ENCODE results near the gene GAS7. TPM values are rescaled to one million over a fixed set of nuclear protein-coding genes. Genes with fewer than 3 reads are reported as not detected.

The GAS7 gene
- polyA plus RNA-seq, 1 donor (not counting 4 experiments of a cell fraction or from before 2014, with no cell fraction given): 0.10 TPM

GRCh38 chr17:10107316-10108165 lies 90.9 kb downstream of the GAS7 start:
- TF ChIP-seq EZH2 (IDR thresholded peaks at IDR 0.05; ENCODE audit: low read length) (no peak), CTCF (optimal IDR thresholded peaks at IDR 0.05 in 1 of 3, IDR thresholded peaks at IDR 0.05 in 1 of 3, conservative IDR thresholded peaks at IDR 0.05 in 1 of 3; ENCODE audit: extremely low read depth in 1 of 3, insufficient read depth in 2 of 3, low read length in 3 of 3) (no peak)
- H3K9me3 ChIP-seq (ENCODE audit: control insufficient read depth, low read depth, low read length): no peaks in the 10 kb centered on the region
- no peak overlapping the region for H3K4me2 ChIP-seq (ENCODE audit: control insufficient read depth, extremely low read depth, insufficient read depth, low read depth, low read length)
- H3K27me3 ChIP-seq (ENCODE audit: control insufficient read depth, extremely low read depth, insufficient read depth, low read length): no peaks in the 10 kb centered on the region
- H3K79me2 ChIP-seq (ENCODE audit: control insufficient read depth, insufficient read depth, low read length): no peaks in the 10 kb centered on the region
- H3K9ac ChIP-seq (ENCODE audit: control insufficient read depth, extremely low read depth, insufficient read depth, low read length): no peak overlapping the region
- H3K9me1 ChIP-seq (ENCODE audit: control insufficient read depth, extremely low read depth, insufficient read depth, low read length): no peaks in the 10 kb centered on the region
- dilution Hi-C loops (cut with MboI; ENCODE audit: extremely low pct_ligation_motif_present, low sequenced_read_pairs): no loop called here
- no peak overlapping the region for H2AFZ ChIP-seq (ENCODE audit: control insufficient read depth, low read length)
- FAIRE-seq: no peak
- no peaks in the 10 kb centered on the region for H3K36me3 ChIP-seq (ENCODE audit: control insufficient read depth in 2 of 2, extremely low read depth in 1 of 2, insufficient read depth in 2 of 2, low read length in 2 of 2)
- DNase-seq (ENCODE audit: low read depth, low spot score): no peak
- no peak overlapping the region for H3K4me3 ChIP-seq (ENCODE audit: control insufficient read depth in 2 of 3, extremely low read depth in 1 of 3, insufficient read depth in 2 of 3, low read depth in 1 of 3, low read length in 3 of 3)
- no peak overlapping the region for H3K27ac ChIP-seq (ENCODE audit: control insufficient read depth, insufficient read depth, low read length)
- H3K4me1 ChIP-seq (ENCODE audit: control insufficient read depth, extremely low read depth, insufficient read depth, low read length): peaks cover 12% of the 10 kb centered on the region
- H4K20me1 ChIP-seq (ENCODE audit: control insufficient read depth, extremely low read depth, insufficient read depth, low read length): no peaks in the 10 kb centered on the region

- H3K4me2 ChIP-seq (ENCODE audit: control insufficient read depth, extremely low read depth, insufficient read depth, low read depth, low read length): no peak overlapping the region
- peaks cover 12% of the 10 kb centered on the region for H3K4me1 ChIP-seq (ENCODE audit: control insufficient read depth, extremely low read depth, insufficient read depth, low read length)
- no peaks in the 10 kb centered on the region for H3K79me2 ChIP-seq (ENCODE audit: control insufficient read depth, insufficient read depth, low read length)
- DNase-seq (ENCODE audit: low read depth, low spot score): no peak
- no peak for TF ChIP-seq EZH2 (IDR thresholded peaks at IDR 0.05; ENCODE audit: low read length)
- no peak for TF ChIP-seq CTCF (optimal IDR thresholded peaks at IDR 0.05 in 1 of 3, IDR thresholded peaks at IDR 0.05 in 1 of 3, conservative IDR thresholded peaks at IDR 0.05 in 1 of 3; ENCODE audit: extremely low read depth in 1 of 3, insufficient read depth in 2 of 3, low read length in 3 of 3)
- H3K9me3 ChIP-seq (ENCODE audit: control insufficient read depth, low read depth, low read length): no peaks in the 10 kb centered on the region
- no peaks in the 10 kb centered on the region for H3K9me1 ChIP-seq (ENCODE audit: control insufficient read depth, extremely low read depth, insufficient read depth, low read length)
- no peak overlapping the region for H3K27ac ChIP-seq (ENCODE audit: control insufficient read depth, insufficient read depth, low read length)
- no peak overlapping the region for H3K4me3 ChIP-seq (ENCODE audit: control insufficient read depth in 2 of 3, extremely low read depth in 1 of 3, insufficient read depth in 2 of 3, low read depth in 1 of 3, low read length in 3 of 3)
- no peaks in the 10 kb centered on the region for H3K27me3 ChIP-seq (ENCODE audit: control insufficient read depth, extremely low read depth, insufficient read depth, low read length)
- FAIRE-seq: no peak
- no peak overlapping the region for H2AFZ ChIP-seq (ENCODE audit: control insufficient read depth, low read length)
- no peak overlapping the region for H3K9ac ChIP-seq (ENCODE audit: control insufficient read depth, extremely low read depth, insufficient read depth, low read length)
- dilution Hi-C loops (cut with MboI; ENCODE audit: extremely low pct_ligation_motif_present, low sequenced_read_pairs): no loop called here
- no peaks in the 10 kb centered on the region for H3K36me3 ChIP-seq (ENCODE audit: control insufficient read depth in 2 of 2, extremely low read depth in 1 of 2, insufficient read depth in 2 of 2, low read length in 2 of 2)
- H4K20me1 ChIP-seq (ENCODE audit: control insufficient read depth, extremely low read depth, insufficient read depth, low read length): no peaks in the 10 kb centered on the region
Observed at GRCh38 chr17:10106067-10106466, 92.3 kb downstream of the GAS7 start.

Data from keratinocyte (primary cell).